HG03469 (cell line): ENCODE data around the gene TOMM40L.
"Not testable (repeated sequence)": the region's sequence is repeated elsewhere in the genome, so short reads cannot be mapped to it uniquely, and the experiment has no call there.

Experiments used
- ATAC-seq: cut with Tn5 transposase; IDR thresholded peaks from one replicate; pipeline ENCODE4 v1.9.1; 2021; ENCODE audit warnings: mild to moderate bottlenecking, moderate library complexity, moderate number of reproducible peaks; ENCODE audit not compliant: unreplicated experiment

TOMM40L gene

DNA sequence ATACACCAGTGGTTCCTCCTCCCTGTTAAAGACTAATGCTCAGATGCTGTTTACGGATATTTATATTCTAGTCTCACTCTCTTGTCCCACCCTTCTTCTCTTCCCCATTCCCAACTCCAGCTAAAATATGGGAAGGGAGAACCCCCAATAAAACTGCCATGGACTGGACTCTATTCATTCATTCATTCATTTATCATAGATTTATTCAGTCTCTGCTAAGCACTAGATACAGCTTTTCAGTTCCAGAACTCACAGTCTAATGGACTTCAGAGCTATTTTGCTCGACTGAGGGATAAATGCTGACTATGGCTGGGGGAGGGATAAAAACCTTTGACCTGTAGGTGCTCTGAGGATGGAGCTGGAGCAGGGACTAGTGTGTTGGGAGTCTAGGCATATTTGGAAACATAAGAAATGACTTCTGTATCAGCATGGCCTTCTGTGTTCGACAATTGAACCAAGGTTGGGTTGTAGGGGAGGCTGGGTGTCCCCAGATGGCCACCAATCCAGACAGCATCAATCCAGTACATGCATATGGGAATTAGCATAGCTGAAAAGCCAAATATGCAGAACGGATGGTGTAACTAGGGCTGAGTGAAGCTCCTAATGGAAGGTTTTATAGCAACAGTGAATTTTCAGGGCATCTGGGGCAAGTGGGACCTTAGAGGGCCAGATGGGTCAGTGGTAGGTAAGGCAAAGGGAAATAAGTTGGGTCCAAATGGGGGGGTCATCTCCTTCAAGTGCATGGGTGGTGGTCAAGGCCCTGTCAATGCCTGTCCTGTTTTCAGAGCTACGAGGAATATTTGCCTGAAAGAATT, 6.6 kb upstream of the TOMM40L start:
- ATAC-seq = no peak

DNA sequence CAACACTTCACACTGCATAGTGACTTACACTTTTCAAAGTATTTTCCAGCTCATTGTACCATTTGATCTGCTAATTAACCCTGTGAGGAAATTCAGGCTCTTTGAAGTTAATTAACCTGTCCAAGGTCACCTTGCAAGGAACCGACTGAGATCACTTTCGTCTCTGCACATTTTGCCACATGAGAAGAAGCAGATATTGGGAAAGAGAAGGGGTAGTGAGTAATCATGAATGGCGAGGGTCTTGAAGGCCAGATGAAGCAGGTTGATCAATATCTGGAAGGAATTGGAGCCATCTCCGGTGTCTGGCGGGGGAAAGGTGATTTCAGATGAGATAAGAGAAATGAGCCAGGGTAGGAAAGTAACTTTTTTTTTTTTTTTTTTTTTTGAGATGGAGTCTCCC, 5.9 kb upstream of the TOMM40L start:
- ATAC-seq = no peak

DNA sequence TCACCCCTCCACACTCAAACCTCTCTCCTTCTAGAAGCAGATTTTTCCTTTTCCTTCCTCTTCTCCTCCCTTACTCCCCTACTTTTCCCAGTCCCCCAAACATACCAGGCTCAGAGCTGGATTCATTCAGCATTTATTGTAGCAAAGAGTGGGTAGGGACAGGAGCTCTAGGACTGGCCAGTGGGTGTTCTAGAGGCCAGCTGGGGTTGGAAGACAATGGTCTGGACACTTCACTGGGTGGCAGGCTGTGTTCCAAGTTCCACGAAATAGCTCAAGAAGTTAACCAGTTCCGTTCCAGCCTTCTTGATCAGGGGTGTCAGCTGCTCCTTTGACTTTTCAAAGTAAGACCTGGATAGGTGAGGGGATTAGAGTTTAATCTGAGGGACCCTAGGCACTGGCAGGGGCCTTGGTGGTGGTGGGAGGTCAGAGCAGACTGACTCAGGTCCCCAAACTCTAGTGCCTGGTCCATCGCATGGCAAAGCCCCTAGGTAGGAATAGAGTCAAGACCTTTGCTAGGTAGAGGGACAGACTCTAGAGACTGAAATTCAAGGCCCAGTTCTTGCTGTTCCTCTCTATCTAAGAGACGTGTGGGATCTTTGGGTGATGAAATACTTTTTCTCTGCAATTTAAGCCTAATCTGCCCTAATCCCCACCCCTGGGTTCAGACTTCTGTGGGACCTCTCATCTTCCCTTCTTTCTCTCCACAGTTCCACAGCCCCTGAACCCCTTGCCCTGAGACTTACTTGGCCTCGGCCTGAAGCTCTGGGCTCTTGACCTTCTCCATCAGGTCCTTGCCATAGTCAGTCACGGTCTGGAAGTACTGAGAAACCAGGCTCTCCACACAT, 3.5 kb upstream of the TOMM40L start:
- ATAC-seq = no peak

DNA sequence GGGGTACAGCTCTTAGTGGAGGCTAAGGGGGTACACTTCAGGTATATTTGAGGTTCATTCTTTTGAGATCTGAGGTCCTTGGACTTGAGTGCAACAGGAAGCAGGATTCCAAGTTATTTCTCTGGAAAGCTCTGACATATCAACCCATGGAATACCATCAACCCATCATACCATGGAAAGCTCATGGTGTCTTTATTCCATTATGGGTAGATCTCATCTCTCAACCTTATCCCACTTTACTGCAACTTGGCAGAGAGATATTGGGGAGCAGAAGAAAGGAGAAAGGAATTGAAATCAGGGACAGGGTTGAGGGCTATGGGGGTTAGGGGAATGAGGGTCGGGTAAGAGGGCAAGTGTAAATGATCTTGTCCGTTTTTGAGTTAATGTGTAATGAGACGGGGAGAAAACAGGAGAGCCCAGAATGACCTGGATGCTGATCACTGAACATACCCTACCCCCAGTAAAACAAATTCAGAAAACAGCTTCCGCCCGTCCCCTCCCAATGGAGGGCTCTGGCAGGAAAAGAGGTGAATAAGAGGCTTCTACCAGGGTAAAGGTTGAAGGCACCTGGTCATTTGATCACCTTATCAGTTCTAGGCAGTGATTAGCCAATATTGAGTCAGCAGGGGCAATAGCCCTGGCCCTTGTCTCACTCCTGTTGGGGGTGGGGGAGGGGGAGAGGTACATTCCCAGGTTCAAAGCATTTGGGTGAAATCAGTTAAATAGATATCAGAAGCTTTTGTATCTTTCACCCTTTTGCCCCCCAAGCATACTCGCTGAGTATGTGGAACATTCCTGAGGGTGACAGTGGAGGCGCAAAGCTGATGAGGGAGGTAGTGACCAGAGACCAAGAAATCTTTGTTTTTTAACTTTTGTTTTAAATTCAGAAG, 1.8 kb upstream of the TOMM40L start:
- no peak for ATAC-seq

DNA sequence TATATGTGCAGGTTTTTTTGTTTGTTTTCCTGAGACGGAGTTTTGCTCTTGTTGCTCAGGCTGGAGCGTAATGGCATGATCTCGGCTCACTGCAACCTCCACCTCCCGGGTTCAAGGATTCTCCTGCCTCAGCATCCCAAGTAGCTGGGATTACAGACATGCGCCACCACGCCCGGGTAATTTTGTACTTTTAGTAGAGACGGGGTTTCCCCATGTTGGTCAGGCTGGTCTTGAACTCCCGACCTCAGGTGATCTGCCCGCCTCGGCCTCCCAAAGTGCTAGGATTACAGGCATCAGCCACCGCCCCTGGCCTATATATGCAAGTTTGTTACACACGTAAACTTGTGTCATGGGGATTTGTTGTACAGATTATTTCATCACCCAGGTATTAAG, 1.2 kb upstream of the TOMM40L start:
- ATAC-seq = not testable (repeated sequence)

DNA sequence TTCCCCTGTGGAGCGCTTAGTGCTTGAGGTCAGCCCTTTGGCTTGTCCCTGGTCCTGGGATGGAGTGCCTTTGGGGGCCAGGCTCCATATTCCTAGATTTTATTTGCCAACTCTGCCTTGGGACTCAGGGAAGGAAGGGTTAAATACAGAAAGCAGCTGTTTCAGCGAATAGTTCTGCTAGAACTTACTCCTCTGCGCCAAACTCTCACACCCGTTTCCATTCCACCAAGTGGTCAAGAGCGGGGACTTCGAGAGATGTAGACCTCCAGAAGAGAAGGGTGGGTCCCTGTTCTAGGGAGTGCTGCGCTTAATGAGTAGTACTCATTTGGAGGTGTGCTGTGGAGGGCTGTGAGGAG, 704 bp upstream of the TOMM40L start:
- no peak for ATAC-seq

DNA sequence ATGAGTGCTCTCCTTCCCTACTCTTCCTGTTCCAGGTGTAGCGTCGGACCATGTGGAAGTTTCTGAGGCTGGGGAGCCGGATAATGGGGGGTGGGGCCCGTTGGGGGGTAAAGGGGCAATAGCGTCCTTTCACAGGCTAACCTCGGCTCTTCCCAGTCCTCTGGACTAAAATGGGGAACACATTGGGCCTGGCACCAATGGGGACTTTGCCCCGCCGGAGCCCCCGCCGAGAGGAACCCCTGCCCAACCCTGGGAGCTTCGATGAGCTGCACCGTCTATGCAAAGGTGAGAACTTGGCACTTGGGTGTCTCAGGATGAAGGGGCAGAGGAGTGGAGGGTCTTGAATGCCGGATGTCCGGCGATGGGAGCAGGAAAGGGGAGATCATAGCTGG, 456 bp downstream of the TOMM40L start:
- no peak for ATAC-seq

DNA sequence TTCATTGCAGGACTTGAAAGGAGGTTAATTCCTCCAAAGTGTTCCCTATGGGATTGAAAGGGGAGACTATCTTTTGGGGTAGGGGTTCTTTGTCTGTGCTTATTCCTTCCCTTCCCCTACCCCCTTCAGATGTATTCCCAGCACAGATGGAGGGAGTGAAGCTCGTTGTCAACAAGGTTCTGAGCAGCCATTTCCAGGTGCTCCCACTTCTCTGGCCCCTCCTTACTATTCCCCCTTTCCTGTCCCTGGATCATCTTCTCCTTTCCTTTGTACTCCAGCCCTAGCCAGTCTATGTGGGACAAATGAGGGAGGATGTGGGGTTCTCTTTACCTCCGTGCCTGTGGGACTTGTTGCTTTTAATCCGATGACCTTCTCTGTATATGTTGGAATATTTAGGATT, 899 bp downstream of the TOMM40L start:
- ATAC-seq = no peak

DNA sequence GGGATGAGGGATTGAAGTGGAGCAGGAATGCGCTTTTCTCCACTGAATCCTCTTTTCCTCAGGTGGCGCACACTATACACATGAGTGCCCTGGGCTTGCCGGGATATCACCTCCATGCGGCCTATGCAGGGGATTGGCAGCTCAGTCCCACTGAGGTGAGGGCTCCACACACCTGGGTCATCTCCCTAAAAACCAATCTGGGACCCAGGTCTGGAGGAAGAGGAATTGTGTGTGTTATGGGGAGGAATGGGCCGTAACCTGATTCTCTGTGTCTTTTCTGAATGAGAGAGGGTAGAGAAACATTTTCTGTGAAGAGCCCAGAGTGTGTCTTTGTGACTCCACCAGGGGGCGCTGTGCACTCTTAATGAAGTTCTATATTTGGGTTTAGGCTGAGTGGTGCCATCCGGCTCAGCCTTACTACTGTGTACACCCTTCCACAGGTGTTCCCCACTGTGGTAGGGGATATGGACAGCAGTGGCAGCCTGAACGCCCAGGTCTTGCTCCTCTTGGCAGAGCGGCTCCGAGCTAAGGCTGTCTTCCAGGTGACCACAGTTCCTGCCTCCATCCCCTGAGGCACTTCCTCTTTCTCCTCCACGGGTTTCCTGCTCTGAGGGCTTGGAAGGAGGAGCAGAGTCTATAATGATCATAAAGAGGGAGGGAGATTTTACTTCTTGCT, 1.5 kb downstream of the TOMM40L start:
- no peak for ATAC-seq

DNA sequence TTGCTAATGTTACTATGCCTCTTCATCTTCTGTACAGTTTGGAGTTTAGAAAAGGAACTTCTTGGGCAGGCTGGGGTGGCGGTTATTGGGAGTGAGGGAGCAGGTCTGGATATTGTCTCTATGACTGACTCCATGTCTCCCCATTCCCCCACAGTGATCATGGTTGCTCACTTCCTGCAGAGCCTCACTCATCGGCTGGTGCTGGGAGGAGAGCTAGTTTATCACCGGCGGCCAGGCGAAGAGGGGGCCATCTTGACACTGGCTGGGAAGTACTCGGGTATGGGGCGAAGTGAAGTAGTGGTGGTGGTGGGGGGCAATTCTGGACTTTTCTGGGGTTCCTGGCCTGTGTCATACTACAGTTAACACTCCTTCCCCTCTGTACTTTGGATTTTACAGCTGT, 2.2 kb downstream of the TOMM40L start:
- ATAC-seq = no peak

DNA sequence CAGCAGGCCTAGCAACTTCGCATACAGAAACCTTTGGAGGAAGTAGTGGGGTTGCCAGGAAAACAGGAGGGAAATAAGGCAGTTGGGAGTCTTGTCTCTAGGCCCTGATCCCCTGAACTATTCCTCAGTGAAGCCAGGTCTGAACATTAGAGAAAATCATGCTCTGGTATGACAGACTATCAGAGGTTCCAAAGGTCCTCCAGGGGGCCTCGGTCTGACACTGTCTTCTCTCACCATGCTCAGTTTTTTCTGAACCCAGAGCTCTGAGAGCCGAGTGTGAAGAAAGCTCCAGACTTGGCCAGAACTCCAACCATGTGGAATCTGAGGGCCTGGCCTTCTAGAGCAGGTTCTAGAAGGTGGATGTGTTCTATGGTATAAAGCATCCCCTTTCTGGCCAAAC, 4.0 kb downstream of the TOMM40L start:
- ATAC-seq = no peak

DNA sequence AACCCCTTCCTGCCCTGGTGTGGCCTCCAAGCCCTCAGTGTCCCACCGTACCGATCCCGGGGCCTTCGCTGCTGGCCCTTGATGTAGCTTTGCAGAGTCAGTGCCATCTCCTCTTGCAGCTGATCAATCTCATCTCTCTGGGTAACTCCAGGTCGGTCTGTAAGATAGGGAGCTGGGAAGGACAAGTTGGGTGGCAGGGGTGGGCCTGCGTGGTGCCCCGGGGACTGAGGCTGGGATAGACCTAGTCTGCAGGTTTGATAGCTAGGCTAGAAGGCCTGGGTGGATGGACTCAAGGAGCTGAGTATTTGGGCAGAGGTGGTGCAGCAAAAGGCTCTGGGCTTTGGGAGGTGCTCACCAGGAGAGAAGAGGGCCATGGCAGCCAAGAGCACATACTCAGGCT, 4.9 kb downstream of the TOMM40L start:
- no peak for ATAC-seq

DNA sequence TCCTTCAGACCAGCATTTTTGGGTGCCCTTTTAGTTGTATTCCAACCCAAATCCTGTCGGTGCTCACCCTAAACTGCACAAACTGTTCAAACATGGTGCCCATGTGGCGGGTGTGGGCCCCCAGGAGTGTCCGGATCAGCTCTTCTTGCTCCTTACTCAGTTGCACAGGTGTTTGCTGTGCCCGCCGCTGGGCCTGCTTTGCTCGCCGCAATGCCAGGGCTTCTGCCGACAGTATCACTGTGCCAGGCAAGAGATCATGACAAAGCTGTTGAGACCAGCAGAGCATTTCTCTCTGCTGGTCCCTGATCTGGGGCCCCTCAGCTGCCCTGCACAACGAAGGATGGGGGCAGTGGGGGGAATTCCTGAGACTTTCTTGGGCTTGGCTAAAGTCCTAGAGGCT, 7.2 kb downstream of the TOMM40L start:
- no peak for ATAC-seq

DNA sequence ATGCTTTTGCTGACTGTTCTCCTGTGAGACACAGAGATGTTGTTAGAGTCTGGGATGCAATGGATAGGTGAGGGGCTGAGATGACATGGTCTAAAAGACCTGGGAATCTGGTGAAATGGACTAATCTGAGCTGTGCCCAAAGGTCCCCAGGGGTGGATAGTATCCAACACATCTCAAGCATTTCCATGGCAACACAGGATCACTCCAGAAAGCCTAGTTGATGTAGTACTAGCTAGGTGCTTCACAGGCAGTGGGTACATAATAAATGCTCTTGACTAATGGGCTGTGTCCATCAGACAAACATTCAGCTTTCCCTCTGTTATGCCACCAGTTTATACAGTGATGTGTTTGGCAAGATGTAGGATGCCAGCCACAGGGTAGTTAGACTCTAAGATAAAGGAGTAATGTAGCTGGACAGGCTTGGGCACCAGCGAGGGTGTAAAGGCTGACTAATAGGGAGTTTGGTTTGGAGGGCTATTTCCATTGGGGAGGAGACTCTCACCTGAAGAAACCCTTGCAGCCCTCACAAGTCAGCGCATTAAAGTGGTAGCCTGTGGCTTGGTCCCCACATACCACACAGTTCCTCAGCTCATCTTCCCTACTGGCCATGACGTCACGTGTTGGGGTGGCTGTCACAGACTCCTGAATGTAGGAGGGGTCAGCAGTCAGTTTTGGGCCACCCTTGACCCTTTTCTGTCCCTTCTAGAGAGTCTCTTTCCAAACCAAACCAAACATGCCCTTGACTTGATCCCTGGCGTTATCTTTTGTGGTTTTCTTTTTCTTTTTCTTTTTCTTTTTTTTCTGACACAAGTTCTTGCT, 10.3 kb downstream of the TOMM40L start:
- ATAC-seq = no peak

DNA sequence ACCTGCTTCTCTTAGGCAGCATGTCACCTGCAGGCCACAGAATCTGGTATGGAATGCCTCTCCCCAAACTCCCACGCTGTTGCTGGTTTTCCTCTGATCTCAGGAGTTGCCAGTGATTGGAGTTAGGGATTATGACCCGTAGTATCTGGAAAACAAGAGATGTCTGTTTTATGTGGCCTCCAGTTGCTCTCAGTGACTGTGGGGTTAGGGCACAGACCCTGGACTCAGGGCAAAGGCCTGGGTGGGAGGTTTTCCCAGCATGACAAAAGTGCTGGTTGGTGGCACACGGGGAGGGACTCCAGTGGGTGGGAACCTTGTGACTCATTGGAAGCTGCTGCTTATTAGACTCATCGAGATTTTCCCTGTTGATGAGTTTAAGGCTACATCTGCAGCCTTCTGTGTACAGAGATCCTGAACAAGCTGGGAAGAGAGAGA, 12.2 kb downstream of the TOMM40L start, which contains the start of gene NR1I3:
NR1I3 (minus strand) TSS at position 165 of the 435 bp plus-strand sequence. CDS start 1,638 bp downstream, outside the sequence.
- ATAC-seq = no peak

DNA sequence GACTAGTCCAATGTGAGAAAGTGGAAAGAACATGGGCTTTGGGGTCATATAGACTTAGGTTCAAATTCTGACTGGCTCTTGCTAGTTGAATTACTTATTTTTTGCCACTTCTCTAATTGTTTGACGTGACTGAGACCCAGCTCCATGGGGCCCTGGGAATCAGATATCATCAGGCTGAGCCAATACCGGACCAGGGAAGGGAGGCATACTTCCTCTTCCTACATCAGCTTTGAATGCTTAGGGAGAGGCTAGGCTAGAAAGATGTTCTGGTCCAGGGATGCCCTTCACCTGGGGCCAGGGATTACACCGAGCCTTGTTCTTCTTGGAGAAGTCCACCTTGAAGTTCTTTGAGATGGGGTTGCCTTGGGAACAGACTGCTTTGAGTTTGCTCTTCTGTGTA, 15.8 kb downstream of the TOMM40L start:
- no peak for ATAC-seq

DNA sequence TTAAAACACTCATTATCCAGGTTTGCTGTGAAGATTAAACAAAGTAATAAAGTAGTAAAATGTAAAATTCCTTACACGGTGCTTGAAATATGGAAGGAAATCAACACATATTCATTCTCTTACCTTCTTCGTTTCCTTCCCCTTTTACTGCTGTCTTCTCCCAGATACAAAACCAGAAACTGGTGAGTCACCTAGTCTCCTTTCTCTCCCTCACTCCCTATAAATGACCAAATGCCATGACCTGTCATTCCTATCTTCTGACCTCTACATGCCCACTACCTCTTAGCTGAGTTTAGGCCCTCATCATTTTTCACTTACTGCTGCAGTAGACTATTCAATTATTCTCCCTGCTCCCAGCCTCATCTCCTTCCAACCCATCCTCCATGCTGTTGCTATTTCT, 16.5 kb downstream of the TOMM40L start:
- ATAC-seq = no peak

DNA sequence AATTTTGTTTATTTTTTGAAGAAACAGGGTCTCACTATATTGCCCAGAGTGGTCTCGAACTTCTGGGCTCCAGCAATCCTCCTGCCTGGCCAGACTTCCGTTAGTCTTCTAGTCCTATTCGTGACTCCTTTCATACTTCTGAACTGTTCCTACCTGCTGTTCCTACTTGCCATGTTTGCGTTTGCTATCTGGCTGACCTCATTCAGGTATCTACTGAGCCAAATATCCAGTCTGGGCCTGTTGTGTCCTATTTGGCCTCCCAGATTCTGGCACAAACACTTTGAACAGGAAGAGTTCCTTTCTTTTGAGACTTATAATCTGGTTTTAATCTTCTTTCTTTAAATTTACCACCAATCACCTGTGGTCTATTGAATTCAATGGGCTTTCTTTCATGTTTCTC, 19.0 kb downstream of the TOMM40L start:
- ATAC-seq = no peak

DNA sequence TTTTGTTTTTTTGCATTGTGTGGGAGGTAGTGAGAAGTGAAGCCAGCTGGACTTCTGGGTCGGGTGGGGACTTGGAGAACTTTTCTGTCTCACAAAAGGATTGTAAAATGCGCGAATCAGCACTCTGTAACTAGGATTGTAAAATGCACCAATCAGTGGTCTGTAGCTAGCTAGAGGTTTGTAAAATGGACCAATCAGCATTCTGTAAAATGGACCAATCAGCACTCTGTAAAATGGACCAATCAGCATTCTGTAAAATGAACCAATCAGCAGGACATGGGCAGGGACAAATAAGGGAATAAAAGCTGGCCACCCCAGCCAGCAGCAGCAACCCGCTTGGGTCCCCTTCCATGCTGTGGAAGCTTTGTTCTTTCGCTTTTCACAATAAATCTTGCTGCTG, 24.2 kb downstream of the TOMM40L start:
- not testable (repeated sequence) for ATAC-seq

DNA sequence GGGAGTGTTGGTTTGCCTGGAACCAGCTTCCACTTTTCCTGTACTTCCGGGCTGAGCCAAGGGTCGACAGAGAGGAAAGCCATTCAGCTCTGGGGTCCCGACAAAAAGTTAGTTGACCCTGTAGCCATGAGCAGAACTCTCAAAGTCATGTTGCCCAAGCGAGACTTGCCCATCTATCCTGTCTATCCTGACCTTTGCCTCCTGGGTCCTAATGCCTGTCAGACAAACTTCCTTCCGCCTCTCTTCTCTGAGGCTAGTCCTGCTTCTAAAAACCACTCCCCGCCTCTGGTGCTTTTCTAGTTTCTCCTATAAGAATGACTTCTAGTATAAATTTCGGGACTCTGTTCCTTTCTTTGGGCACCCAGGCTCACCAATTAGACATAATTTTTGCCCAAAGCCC, 25.0 kb downstream of the TOMM40L start:
- no peak for ATAC-seq
